ENCODE results near the gene EEFSEC.

DNA sequence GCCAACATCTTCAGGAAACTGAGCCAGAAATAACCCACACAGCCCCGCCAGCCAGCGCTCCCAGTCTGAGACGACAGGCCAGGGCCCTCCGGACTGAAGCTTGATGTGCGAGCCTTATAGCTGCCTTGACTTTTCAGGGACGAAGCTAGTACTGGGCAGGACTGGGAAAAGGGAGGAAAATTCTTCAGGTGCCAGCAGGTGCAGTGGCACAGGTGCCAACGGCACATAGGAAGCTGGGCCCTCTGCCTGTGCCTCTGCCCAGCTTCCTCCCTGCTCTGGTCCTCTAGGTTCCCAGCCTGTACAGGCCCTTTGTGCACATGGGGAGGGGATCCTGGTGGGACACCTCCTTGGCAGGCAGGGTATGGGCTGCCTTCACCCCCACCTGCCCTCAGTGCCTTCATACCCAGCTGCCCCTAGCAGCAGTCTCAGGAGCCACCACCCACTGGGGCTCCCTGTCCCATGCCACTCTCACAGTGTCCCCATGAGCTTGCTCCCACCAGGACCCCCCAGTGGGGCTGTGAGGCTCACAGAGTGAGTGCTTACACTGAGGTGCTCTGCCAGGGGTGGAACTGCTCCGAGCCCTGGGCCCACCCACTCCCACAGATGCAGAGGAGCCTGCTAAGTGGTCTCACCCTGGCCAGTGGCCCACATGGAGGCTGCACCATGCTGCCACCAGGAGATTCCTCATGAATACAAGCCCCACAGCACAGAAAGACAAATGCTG lies 252.4 kb downstream of the EEFSEC start:
- no peak for TF ChIP-seq CBX5 (IDR thresholded peaks at IDR 0.05; ENCODE audit: low read depth, low read length)
- TF ChIP-seq POLR2AphosphoS5 (IDR thresholded peaks at IDR 0.05; ENCODE audit: low read depth, low read length), result no peak
- no peak for TF ChIP-seq CTCF (IDR thresholded peaks at IDR 0.05; ENCODE audit: control extremely low read depth in 1 of 3, insufficient read depth in 1 of 3, low read depth in 1 of 3, low read length in 3 of 3)
- no peak for TF ChIP-seq MAX (IDR thresholded peaks at IDR 0.05)
- no peak for TF ChIP-seq EGR1 (IDR thresholded peaks at IDR 0.05; ENCODE audit: borderline replicate concordance, low read depth, low read length)
- TF ChIP-seq POLR2A (IDR thresholded peaks at IDR 0.05; ENCODE audit: control extremely low read depth in 1 of 2, low read depth in 2 of 2, low read length in 2 of 2), result no peak
- TF ChIP-seq ATF2 (IDR thresholded peaks at IDR 0.05; ENCODE audit: low read length), result no peak
- TF ChIP-seq GTF2F1 (IDR thresholded peaks at IDR 0.05; ENCODE audit: borderline replicate concordance, low read depth, low read length), result no peak
- TF ChIP-seq, protein P1, sequence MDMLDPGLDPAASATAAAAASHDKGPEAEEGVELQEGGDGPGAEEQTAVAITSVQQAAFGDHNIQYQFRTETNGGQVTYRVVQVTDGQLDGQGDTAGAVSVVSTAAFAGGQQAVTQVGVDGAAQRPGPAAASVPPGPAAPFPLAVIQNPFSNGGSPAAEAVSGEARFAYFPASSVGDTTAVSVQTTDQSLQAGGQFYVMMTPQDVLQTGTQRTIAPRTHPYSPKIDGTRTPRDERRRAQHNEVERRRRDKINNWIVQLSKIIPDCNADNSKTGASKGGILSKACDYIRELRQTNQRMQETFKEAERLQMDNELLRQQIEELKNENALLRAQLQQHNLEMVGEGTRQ (IDR thresholded peaks at IDR 0.05; ENCODE audit: low read length), result no peak
- TF ChIP-seq CHD1 (IDR thresholded peaks at IDR 0.05; ENCODE audit: low read depth, low read length), result no peak
